CMK (cell line): Measurements from ENCODE around the gene NACA2.
"Not testable (repeated sequence)": the region's sequence is repeated elsewhere in the genome, so short reads cannot be mapped to it uniquely, and the experiment has no call there.

ENCODE experiments used
- DNase-seq: peaks from one replicate; pipeline ENCODE4 v3.0.0-alpha.2; 2010; ENCODE audit warnings: low read depth

Gene NACA2

GRCh38 chr17:61575352-61575975 is 15.6 kb downstream of the NACA2 start:
- DNase-seq, result no peak

- no peak for DNase-seq
Measured at GRCh38 chr17:61574542-61575351, 16.3 kb downstream of the NACA2 start.

GRCh38 chr17:61572547-61572946 is 18.5 kb downstream of the NACA2 start:
- not testable (repeated sequence) for DNase-seq

GRCh38 chr17:61571624-61572023 is 19.4 kb downstream of the NACA2 start:
- DNase-seq, result no peak

- no peak for DNase-seq
Measured at GRCh38 chr17:61570118-61570517, 20.9 kb downstream of the NACA2 start.

GRCh38 chr17:61569525-61569924 is 21.5 kb downstream of the NACA2 start:
- DNase-seq, result not testable (repeated sequence)

- DNase-seq, result no peak
Measured at GRCh38 chr17:61568219-61569072, 22.6 kb downstream of the NACA2 start.

- no peak for DNase-seq
Measured at GRCh38 chr17:61567045-61567802, 23.8 kb downstream of the NACA2 start.

- DNase-seq, result not testable (repeated sequence)
Measured at GRCh38 chr17:61566448-61566847, 24.6 kb downstream of the NACA2 start.

GRCh38 chr17:61565850-61566249 is 25.2 kb downstream of the NACA2 start:
- DNase-seq, result not testable (repeated sequence)

GRCh38 chr17:61565213-61565612 is 25.8 kb downstream of the NACA2 start:
- DNase-seq, result no peak

GRCh38 chr17:61562287-61562686 is 28.7 kb downstream of the NACA2 start:
- no peak for DNase-seq

- no peak for DNase-seq
Measured at GRCh38 chr17:61561354-61561753, 29.7 kb downstream of the NACA2 start.

GRCh38 chr17:61560071-61560470 is 30.9 kb downstream of the NACA2 start:
- no peak for DNase-seq

GRCh38 chr17:61556224-61557188 is 34.5 kb downstream of the NACA2 start:
- no peak for DNase-seq

GRCh38 chr17:61555127-61555566 is 35.9 kb downstream of the NACA2 start:
- DNase-seq, result no peak

- no peak for DNase-seq
Measured at GRCh38 chr17:61554209-61554608, 36.8 kb downstream of the NACA2 start.

- not testable (repeated sequence) for DNase-seq
Measured at GRCh38 chr17:61552560-61552959, 38.5 kb downstream of the NACA2 start.

GRCh38 chr17:61551255-61551742 is 39.7 kb downstream of the NACA2 start:
- no peak for DNase-seq

GRCh38 chr17:61547113-61547512 is 43.9 kb downstream of the NACA2 start:
- DNase-seq, result no peak
